ENCODE measurements around the gene ECHS1.
"Not testable (repeated sequence)": the region's sequence is repeated elsewhere in the genome, so short reads cannot be mapped to it uniquely, and the experiment has no call there.

ECHS1 gene

DNA sequence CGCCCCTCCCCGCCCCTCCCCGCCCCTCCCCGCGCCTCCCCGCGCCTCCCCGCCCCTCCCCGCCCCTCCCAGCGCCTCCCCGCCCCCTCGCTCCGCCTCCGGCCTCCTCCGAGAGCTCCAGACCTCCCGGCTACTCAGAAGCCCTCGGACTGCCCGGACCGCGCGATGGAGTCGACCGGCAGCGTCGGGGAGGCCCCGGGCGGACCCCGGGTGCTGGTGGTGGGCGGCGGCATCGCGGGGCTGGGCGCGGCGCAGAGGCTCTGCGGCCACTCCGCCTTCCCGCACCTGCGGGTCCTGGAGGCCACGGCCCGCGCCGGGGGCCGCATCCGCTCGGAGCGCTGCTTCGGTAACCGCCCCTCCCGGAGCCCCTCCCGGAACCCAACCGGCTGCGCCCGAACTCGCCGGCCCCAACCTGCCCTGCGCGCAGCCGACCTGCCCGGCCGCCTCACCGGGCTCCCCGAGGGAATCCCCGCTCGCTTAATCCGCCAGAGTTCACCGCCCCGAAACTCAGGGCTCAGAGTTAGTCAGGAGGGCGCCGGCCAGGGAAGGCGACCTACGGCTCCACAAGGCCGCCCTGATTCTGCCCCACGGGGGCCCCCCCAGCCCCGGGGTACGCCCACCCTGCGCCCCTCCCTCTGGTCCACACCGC is 6.1 kb upstream of the ECHS1 start, which contains the start of gene PAOX:
Gene PAOX, plus strand, starts transcription at position 111 of the 649 bp plus-strand sequence. Its CDS starts 55 bp downstream, at position 166.
- no peak for FAIRE-seq
- peak; percentile 67 for DNase-seq (ENCODE audit: low spot score)

DNA sequence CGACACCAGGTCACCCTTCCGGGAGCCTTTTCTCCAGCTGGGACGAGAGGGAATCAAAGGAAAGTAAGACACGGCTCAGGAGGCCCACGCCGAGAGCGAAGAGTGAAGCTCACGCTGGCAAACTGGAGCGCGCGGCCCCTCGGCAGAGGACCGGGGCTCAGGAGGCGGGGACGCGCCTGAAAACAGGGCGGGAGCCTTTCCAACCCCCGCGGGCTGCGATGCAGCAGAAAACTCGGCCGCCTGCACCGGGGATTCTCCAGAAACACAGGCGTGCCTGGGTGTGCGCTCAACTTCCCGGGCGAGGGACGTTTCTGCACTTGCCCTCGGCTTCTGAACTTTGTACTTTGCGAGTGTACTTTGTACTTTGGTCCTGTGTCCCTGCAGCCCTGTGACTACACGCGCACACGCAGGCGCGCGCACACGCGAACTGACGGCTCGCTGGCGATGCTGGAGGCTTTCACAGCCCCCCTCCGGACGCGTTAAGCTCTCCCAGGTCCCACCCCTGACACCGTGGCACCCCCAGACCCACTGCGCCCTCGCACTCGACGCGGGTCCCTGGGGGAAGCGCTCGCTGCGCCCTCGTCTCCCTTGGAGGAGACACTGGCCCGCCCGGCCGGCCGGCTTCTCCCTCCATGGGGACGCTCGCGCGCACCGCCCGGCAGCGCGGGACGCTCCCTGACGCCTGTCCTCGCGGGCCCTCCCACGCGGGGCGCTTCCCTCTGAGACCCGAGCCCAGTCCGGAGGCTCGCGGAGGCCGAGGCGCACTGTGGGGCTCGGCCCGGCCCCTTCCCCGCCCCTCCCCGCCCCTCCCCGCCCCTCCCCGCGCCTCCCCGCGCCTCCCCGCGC is 5.3 kb upstream of the ECHS1 start:
- DNase-seq (ENCODE audit: low spot score) (peak; percentile 50), FAIRE-seq (peak; percentile 23)

DNA sequence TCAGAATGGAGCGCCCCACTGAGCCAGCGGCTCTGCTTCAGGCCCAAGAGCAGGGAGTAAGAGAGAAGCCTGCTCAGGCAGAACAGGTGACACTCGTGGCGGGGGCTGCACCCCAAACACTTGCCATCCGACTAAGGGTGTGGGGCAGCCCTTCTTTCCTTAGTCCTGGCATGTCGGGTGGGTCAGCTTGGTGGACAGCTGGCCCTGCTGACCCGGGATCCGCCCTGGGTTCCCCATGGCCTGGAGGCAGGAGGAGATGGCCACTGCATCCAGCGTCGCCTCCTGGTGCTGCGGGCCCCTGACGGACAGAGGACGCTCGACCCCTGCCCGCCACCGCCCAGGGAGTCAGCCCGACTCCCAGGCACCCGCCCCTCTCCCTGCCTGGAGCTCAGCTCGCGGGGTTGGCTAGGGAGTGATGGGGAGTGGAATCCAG is 4.7 kb upstream of the ECHS1 start:
- no peak for DNase-seq (ENCODE audit: low spot score)

DNA sequence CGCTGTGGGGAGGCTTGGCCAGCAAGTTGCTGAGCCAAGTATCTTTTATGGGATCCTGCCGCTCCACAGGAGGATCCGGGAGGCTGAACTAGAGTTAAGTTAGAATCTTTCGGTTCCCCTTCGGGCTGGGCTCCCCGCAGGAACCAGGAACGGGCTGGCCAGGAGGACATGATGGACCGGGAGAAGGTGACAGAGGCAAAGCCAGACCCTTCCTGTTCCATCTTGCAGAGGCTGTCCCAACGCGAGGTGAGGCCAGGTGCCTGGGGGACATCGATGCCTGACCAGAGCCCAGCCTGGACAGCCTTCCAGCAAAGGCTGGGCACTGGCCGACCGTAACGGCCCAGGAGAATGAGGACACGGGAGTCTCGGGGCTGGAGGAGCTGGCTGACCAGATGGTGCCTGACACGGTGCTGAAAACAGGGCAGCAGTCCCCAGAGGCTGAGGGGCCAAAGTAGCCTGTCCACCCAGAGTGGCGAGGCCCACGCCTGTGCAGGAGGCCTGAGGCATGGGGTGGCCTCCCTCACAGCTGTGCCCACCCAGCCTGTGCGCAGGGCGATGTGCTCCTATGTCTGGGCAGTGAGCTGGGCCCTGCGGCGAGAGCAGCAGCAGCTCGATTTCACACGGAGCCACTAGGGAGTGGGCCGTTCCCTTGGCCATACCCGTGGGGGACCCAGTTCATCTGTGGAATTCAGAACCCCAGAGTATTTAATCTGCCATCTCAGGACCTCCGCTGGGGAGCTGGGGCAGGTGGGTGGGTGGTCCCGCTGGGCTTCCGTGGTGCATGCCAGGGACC is 4.1 kb upstream of the ECHS1 start:
- no peak for FAIRE-seq
- DNase-seq (ENCODE audit: low spot score), result no peak

More for the DNA sequence above, 4.7 kb upstream of the ECHS1 start:
- no peak for FAIRE-seq

DNA sequence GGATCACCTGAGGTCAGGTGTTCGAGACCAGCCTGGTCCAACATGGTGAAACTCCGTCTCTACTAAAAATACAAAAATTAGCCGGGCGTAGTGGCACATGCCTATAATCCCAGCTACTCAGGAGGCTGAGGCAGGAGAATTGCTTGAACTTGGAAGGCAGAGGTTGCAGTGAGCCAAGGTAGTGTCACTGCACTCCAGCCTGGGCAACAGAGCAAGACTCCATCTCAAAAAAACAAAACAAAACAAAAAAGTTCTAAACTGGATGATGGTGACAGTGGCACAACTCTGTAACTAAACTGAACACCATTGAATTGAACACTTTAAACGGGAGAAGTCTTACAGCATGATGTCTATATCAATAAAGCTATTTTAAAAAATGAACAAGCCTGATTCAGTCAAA is 3.0 kb upstream of the ECHS1 start:
- not testable (repeated sequence) for DNase-seq (ENCODE audit: low spot score); FAIRE-seq

DNA sequence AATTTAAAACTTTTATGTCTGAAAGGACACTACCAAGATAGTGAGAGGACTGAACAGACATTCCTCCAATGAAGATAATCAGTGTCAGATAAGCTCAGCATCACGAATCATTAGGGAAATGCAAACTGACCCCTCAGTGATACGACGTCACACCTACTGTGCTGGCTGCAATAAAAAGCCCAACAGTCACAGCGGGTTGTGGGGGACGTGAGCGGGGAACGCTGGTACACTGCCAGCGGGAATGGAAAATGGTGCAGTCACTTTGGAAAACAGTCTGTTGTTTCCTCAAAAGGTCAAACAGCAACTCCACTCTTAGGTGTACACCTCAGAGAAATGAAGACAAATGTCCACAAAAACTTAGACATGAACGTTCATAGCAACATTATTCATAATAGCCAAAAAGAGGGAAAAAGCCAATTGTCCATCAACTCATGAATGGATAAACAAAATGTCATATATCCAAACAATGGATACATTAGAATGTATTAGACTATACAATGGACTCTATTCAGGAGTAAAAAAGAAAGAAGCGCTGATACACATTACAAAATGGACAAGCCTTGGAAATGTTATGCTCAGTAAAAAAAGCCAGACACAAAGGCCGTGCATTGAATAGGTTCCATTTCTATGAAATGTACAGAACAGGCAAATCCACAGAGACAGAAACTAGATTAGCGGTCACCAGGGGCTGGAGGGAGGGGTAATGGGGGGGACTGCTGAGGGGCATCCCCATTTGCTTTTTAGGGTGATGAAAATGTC is 2.4 kb upstream of the ECHS1 start:
- no peak for DNase-seq (ENCODE audit: low spot score)
- FAIRE-seq, result no peak

DNA sequence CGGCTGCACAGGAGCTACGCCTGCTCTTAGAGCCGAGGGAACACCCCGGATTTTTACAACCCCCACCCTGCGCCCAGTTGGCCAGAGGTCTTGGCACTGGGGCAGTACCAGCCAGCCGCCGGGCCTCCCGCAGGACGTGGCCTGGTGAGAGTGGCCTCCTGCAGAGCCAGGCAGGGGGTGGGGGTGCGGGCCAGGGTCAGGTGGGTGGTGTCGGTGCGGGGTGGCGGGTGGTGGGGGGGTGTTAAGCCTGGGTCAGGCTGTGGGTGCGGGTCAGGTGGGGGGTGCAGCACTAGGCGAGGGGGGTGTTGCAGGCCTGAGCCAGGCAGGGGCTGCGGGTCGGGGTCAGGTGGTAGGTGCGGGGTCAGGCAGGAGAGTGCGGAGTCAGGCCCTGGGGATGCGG is 647 bp downstream of the ECHS1 start:
- FAIRE-seq (no peak), DNase-seq (ENCODE audit: low spot score) (no peak)

DNA sequence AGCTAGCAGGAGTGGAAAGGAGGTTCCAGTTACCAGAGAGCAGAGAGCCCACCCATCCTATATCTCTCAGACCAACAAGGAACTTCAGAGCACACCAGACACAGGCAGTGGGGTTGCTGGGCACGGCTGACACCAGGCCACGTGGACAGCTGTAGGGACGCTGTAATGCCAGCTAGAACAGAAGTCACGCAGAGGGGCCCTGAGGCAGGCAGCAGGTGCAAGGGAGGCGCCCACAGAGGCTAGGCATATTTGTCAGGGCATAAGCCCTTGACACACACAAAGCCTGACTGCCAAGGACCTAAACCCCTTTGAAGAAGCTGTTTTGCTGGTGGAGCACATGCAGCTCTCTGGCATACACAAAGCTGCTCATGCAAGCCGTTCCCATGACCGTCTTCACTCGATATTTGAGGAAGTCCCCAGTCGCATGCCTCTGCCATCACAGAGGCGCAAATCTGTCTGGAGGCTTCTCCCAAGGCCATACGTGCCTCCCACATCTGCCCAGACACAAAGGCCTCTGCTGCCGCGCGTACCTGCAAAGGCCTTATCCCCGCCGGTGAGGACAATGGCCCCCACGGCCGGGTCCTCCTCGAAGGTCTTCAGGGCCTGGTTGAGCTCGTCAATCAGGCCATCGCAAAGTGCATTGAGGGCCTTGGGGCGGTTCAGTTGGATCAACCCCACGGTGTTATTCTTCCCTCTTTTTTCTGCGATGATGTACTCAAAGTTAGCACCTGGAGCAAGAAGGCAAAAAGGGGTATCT is 2.9 kb downstream of the ECHS1 start:
- no peak for FAIRE-seq
- DNase-seq (ENCODE audit: low spot score), result no peak

DNA sequence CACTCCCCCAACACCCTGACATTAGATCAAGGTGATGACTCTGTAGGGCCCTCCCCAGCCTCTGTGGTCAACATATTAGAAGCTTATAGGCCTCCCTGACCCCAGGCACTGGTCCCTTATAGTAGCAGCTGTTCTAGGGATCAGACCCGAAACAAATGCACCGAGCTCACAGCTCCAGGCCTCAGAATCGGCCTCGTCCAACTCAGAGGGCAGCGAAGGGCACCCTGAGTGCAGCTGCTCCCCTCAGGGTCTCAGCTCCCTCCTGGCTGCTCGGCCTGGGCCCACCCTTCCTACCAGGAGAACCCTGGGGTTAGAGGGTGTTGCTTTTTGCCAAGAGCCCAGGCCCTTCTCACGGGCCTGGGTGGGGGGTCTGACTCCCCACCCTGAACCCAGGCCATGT is 5.0 kb downstream of the ECHS1 start:
- FAIRE-seq (no peak), DNase-seq (ENCODE audit: low spot score) (no peak)

DNA sequence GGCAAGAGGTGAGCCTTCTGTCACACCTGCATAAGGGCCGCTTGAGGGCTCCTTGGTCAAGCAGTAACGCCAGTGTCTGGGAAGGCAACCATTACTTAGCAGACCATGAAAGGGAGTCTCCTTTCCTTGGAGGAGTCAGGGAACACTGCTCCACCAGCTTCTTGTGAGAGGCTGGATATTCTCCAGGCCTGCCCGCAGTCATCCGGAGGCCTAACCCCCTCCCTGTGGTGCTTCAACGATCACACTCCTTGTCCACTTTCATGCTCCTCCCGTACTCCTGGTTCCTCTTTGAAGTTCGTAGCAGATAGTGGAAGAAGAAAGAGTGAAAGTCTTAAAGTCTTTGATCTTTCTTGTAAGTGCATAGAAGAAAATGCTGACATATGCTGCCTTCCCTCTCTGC is 5.7 kb downstream of the ECHS1 start:
- DNase-seq (ENCODE audit: low spot score); FAIRE-seq: not testable (repeated sequence)

DNA sequence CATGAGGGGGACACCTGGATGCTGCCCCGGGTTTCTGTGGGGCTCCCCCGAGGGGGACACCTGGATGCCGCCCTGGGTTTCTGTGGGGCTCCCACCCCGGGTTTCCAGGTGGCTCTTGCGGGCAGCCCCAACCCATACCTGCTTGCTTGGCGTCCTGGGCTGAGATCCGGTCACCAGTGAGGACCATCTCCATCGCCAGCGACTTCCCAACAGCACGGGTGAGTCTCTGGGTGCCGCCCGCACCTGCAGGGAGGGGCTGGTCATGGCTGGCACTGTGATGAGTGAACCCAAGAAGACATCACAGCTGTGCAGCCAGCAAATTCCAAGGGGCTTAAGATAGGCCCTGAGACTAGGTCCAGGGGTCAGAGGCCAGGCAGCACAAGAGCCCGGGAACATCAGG is 6.4 kb downstream of the ECHS1 start:
- FAIRE-seq (no peak), DNase-seq (ENCODE audit: low spot score) (no peak)

DNA sequence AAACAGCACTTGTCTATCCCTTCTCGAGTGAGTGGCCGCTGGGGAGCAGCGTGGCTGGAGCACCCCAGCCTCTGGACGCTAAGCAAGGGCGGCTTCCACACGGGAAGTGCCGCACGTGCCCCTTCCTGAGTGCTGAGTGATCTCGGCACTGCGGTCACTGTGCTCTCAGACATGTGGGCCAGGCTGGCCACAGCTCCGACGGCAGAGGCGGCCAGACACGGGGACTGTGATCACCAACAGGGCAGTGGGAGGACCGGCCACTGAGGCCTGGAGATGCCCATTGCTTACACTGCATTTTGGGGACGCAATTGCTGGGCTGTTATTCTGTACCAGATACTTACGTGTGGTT is 7.0 kb downstream of the ECHS1 start:
- DNase-seq (ENCODE audit: low spot score) (no peak), FAIRE-seq (no peak)

DNA sequence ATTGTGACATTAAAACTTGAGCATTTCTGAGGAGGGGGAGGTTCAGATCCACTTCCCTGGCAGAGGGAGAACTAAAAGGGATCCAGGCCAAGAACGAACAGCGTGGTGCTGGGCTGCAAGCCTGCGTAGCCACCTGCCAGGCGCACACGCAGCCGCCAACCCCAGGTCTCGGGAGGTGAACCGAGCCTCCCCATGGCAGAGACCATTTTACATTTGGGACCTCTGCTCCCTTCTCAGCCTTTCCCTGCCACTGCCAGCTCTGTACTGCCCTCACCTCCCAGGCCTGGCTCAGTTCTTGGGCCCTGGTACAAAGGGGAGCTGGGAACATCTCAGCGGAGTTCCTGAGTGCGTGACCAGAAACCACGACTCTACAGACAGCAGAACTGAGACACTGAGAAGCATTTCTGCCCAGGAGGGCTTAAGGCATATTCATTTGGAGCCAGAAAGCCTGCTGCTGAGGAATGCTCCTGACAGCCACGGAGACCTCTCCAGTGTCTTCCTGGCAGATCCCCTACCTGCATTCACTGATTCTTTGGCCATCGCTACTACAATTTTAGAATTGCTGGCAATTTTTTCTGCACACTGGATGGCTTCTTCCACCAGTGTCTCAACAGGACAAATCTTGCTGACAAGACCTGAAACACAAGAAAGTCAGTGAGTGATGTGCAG is 7.6 kb downstream of the ECHS1 start:
- no peak for FAIRE-seq
- DNase-seq (ENCODE audit: low spot score), result no peak

DNA sequence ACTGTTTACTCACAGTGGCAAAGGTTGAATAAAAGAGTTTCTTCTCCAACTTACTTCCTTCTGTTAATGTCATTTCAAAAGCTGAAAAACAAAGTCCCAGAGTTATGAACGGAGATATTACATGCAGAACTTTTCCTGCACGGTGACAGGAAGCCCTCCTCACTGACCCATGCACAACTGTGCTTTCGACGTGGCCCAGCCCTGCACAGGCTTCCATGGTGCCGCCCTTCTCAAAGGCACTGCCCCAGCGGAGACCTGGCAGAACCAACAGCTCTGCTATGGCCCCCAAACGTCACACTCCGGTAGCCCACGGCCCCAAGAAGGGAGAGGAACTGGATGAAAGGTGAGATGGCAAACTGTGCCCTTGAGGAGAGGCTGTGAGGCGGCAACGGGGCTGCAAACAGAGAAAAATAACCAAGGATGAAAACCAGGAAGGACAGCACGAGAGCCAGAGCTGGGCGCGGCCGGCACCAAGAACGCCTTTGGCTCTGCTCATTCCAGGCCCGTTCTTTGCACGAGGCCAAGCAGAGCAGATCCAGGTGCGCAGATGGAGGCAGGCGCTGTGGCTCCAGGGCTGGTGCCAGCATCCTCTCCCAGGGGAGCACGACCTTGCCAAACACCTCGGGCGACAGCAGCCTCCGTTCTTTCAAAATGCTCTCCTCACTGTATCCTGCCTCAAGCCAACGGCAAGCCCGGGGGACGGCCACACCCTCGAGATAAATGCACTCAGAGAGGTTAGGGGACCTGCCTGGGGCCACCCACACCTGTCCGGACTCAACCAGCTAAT is 8.3 kb downstream of the ECHS1 start:
- DNase-seq (ENCODE audit: low spot score) (no peak), FAIRE-seq (no peak)

DNA sequence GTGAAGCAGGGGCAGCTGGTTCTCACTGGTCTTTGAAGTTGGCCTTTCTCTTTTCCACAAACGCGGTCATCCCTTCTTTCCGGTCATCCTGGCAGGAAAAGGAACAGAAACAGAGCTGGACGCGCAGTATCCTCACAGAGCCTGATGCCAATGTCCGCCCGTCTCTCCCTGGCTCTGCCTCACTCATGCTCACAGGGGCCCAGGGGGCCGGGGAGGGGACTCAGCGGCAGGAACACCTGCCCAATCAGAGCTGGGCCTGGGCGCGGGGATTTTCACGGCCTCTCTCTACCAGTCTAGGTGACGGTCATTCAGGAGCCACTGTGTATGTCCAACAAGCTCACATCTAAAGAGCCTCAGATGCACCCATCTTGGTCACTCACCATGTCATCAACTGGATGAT is 10.3 kb downstream of the ECHS1 start:
- no peak for FAIRE-seq
- DNase-seq (ENCODE audit: low spot score), result no peak

DNA sequence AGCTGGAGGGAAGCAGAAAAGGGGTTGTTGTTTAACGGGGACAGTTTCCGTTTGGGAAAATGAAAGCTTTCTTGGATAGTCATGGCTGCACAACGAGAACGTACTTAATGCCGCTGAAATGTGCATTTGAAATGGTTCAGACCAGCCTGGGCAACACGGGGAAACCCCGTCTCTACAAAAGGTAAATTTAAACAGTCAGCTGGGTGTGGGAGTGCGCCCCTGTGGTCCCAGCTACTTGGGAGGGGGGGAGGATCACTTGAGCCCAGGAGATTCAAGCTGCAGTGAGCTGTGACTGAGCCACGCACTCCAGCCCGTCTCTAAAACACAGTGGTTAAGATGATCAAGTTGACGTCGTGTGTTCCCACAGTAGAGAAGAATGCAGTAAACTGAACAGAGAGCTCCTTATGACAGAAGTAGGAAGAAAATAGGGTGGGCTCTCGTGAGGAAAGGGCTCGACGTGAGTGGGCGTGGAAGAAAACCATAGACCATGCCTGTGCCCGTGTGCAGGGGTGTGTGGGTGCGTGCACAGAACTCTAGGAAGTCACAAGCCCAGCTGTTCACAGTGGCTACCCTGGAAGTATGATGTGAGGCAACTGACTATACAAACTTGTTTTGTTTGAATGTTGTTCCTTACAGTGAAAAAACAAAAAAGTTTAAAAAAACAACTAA is 11.2 kb downstream of the ECHS1 start:
- DNase-seq (ENCODE audit: low spot score) (no peak), FAIRE-seq (no peak)

DNA sequence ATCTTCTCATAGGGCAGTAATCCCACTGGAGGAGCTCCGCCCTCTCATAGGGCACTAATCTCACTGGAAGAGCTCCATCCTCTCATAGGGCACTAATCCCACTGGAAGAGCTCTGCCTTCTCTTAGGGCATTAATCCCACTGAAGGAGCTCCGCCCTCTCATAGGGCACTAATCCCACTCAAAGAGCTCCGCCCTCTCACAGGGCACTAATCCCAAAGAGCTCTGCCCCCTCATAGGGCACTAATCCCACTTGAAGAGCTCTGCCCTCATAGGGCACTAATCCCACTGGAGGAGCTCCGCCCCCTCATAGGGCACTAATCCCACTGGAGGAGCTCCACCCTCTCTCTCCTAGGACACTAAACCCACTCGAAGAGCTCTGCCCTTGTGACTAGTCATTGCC is 11.9 kb downstream of the ECHS1 start:
- DNase-seq (ENCODE audit: low spot score), result no peak
- no peak for FAIRE-seq

DNA sequence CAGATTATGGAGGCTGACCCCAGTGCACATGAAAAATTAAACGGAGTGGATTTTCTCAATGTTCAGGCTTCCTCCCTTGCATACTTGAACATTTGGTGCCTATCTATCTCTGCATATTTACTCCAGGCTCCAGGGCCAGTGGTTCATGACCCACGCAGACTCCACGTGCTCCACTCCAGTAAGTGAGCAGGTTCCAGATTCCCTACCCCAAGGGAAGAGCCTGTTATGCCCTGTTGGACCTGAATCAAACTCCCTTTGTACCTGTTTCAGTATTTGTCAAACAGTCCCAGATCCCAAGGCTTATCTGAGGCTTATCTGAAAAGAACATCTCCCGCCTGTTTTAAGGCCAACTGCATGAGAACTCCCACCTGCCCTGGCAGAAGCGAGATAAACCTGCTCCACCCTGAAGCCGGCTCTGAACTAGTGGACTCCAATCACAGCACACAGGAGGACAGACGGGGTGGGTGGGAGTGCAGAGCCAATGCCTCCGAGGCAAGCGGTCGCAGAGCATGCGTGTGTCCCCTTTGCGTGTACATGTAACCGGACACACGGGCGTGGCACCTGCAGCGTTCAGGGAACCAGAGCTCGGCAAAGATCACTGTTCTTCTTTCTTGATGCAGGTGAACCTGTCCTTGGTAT is 13.1 kb downstream of the ECHS1 start:
- no peak for FAIRE-seq
- DNase-seq (ENCODE audit: low spot score), result no peak
